Upper lobe of left lung (tissue), 6 donors: ENCODE data around the gene TAPBPL. TPM values are rescaled to one million over a fixed set of nuclear protein-coding genes. Genes with fewer than 3 reads are reported as not detected.
"Not testable (repeated sequence)": the region's sequence is repeated elsewhere in the genome, so short reads cannot be mapped to it uniquely, and the experiment has no call there.

ENCODE experiments used
- ATAC-seq, 2 donors: fragments of 200-7000 bp; cut with Tn5 transposase; one replicate each; pipeline ENCODE4 v1.9.1; 2022; ENCODE audit warnings: mild to moderate bottlenecking in 2 of 2, moderate library complexity in 2 of 2; ENCODE audit not compliant: low FRiP score in 2 of 2
- DNase-seq, 2 donors: peaks; one replicate each; pipeline ENCODE4 v3.0.0-alpha.2; 2019 to 2020
- H3K27ac ChIP-seq, 4 donors: fragments of 200-600 bp; sonication (generic); one replicate each; pipeline ENCODE4 v1.5.1; 2016 to 2019
- H3K27me3 ChIP-seq, 4 donors: fragments of 200-600 bp; sonication (generic); one replicate each; pipeline ENCODE4 v1.5.1; 2017 to 2019
- H3K36me3 ChIP-seq, 4 donors: fragments of 200-600 bp; sonication (generic); one replicate each; pipeline ENCODE4 v1.5.1; 2016 to 2019
- H3K4me1 ChIP-seq, 4 donors: fragments of 200-600 bp; sonication (generic); one replicate each; pipeline ENCODE4 v1.5.1; 2018 to 2019
- H3K4me3 ChIP-seq, 4 donors: fragments of 200-600 bp; sonication (generic); one replicate each; pipeline ENCODE4 v1.5.1; 2017 to 2019; ENCODE audit warnings: mild to moderate bottlenecking in 2 of 4, moderate library complexity in 1 of 4
- H3K9me3 ChIP-seq, 4 donors: fragments of 200-600 bp; sonication (generic); one replicate each; pipeline ENCODE4 v1.5.1; 2018 to 2019
- CTCF ChIP-seq, 6 experiments: fragments of 450-650 bp in 4 of 6; fragments of 200-600 bp in 2 of 6; sonication (generic) in 2 of 6; IDR thresholded peaks; one replicate each; pipeline ENCODE4 v1.5.1; 2016 to 2019; ENCODE audit warnings: antibody characterized with exemption in 6 of 6
- EP300 ChIP-seq, 4 donors: sonication (generic); formaldehyde crosslinking; IDR thresholded peaks; one replicate each; pipeline ENCODE4 v1.5.1; 2017; ENCODE audit warnings: antibody characterized with exemption in 4 of 4, control low read depth in 2 of 4
- POLR2A ChIP-seq, 4 donors: fragments of 450-650 bp; IDR thresholded peaks; one replicate each; pipeline ENCODE4 v1.5.1; 2016 to 2017; ENCODE audit warnings: antibody characterized with exemption in 4 of 4, mild to moderate bottlenecking in 2 of 4
- POLR2AphosphoS5 ChIP-seq, 2 donors: sonication (generic); formaldehyde crosslinking; IDR thresholded peaks; one replicate each; pipeline ENCODE4 v1.5.1; 2017; ENCODE audit warnings: antibody characterized with exemption in 2 of 2
- WGBS, 2 donors: methylation state at CpG; one replicate each; pipeline ENCODE4 v1.1.5; 2017 to 2018; 5-methylcytosine and 5-hydroxymethylcytosine counted together
- total RNA-seq, 6 donors: library from RNA; depleted of rRNA in 4 of 6; stranded (reverse); fragments of >200 nt in 4 of 6; gene quantifications; one replicate each; pipeline versions ENCODE4 v1.1.0 to v1.2.1, GENCODE V29; 2016 to 2021
- donor health status: DM: no; HTN: no; CAD: no; lungs with moderate emphysema.
- donor health status: DM: no; HTN: yes; CAD: no; lungs with severe emphysema.

The TAPBPL gene
- total RNA-seq, 6 donors from 2014 or later: 32.6 to 71.5 (median 46.9) TPM

GRCh38 chr12:6424008-6424347, 27.9 kb upstream of the TAPBPL start:
- TF ChIP-seq POLR2A (IDR thresholded peaks at IDR 0.05) (no peak), EP300 (IDR thresholded peaks at IDR 0.05) (no peak), POLR2AphosphoS5 (IDR thresholded peaks at IDR 0.05) (no peak), CTCF (IDR thresholded peaks at IDR 0.05) (no peak)
- no peaks in the 10 kb centered on the region for H3K27me3 ChIP-seq
- peaks cover 11 to 18% (median 13%) of the 10 kb centered on the region in 4 donors for H3K4me1 ChIP-seq
- peak in 1 of 2 donors; percentile 10 for ATAC-seq
- no peak for DNase-seq
- no peaks in the 10 kb centered on the region for H3K36me3 ChIP-seq
- H3K27ac ChIP-seq: peak overlapping the region in 1 of 4 donors; percentile 27
- 45 to 49% methylated on average over 5 to 6 of the region's 6 CpGs for WGBS, 2 donors
- H3K9me3 ChIP-seq: no peaks in the 10 kb centered on the region
- H3K4me3 ChIP-seq: no peak overlapping the region

- Histone ChIP-seq H3K4me1 (peaks cover 11 to 18% (median 13%) of the 10 kb centered on the region in 4 donors), H3K9me3 (no peaks in the 10 kb centered on the region), H3K4me3 (no peak overlapping the region), H3K36me3 (no peaks in the 10 kb centered on the region), H3K27me3 (no peaks in the 10 kb centered on the region), H3K27ac (no peak overlapping the region)
- no peak for ATAC-seq
- WGBS, 2 donors: 72 to 79% methylated on average over 4 to 8 of the region's 8 CpGs
- TF ChIP-seq POLR2AphosphoS5 (IDR thresholded peaks at IDR 0.05): no peak
- TF ChIP-seq CTCF (IDR thresholded peaks at IDR 0.05): no peak
- no peak for TF ChIP-seq EP300 (IDR thresholded peaks at IDR 0.05)
- TF ChIP-seq POLR2A (IDR thresholded peaks at IDR 0.05): no peak
- DNase-seq: no peak
Measured at GRCh38 chr12:6424866-6425265, 27.0 kb upstream of the TAPBPL start.

GRCh38 chr12:6425590-6426531, 26.0 kb upstream of the TAPBPL start:
- ATAC-seq (no peak), DNase-seq (no peak)
- Histone ChIP-seq H3K27ac (peak overlapping the region in 1 of 4 donors; percentile 11), H3K4me1 (peaks cover 10 to 18% (median 16%) of the 10 kb centered on the region in 4 donors), H3K36me3 (no peaks in the 10 kb centered on the region), H3K27me3 (no peaks in the 10 kb centered on the region), H3K9me3 (no peaks in the 10 kb centered on the region), H3K4me3 (no peak overlapping the region)
- WGBS, 2 donors: 84 to 86% methylated on average over 17 to 23 of the region's 23 CpGs
- TF ChIP-seq EP300 (IDR thresholded peaks at IDR 0.05) (no peak), POLR2AphosphoS5 (IDR thresholded peaks at IDR 0.05) (no peak), POLR2A (IDR thresholded peaks at IDR 0.05) (no peak), CTCF (IDR thresholded peaks at IDR 0.05) (no peak)

- Histone ChIP-seq H3K27me3 (no peaks in the 10 kb centered on the region), H3K36me3 (no peaks in the 10 kb centered on the region), H3K27ac (no peak overlapping the region), H3K4me1 (peaks cover 18 to 23% (median 22%) of the 10 kb centered on the region in 4 donors), H3K4me3 (no peak overlapping the region), H3K9me3 (no peaks in the 10 kb centered on the region)
- TF ChIP-seq POLR2A (IDR thresholded peaks at IDR 0.05) (no peak), EP300 (IDR thresholded peaks at IDR 0.05) (no peak), POLR2AphosphoS5 (IDR thresholded peaks at IDR 0.05) (no peak), CTCF (IDR thresholded peaks at IDR 0.05) (no peak)
- DNase-seq (no peak), ATAC-seq (no peak)
- WGBS, 2 donors: 76 to 82% methylated on average over 14 of the region's 14 CpGs
Measured at GRCh38 chr12:6426882-6427671, 24.8 kb upstream of the TAPBPL start.

GRCh38 chr12:6427796-6428195, 24.0 kb upstream of the TAPBPL start:
- not testable (repeated sequence) for ATAC-seq, H3K27ac ChIP-seq, H3K36me3 ChIP-seq, H3K27me3 ChIP-seq, H3K4me3 ChIP-seq, DNase-seq, H3K9me3 ChIP-seq
- H3K4me1 ChIP-seq: peaks cover 18 to 23% (median 22%) of the 10 kb centered on the region in 4 donors
- 94 to 97% methylated on average over 10 of the region's 10 CpGs for WGBS, 2 donors
